ENCODE data around the gene FOXJ1.

The FOXJ1 gene

DNA sequence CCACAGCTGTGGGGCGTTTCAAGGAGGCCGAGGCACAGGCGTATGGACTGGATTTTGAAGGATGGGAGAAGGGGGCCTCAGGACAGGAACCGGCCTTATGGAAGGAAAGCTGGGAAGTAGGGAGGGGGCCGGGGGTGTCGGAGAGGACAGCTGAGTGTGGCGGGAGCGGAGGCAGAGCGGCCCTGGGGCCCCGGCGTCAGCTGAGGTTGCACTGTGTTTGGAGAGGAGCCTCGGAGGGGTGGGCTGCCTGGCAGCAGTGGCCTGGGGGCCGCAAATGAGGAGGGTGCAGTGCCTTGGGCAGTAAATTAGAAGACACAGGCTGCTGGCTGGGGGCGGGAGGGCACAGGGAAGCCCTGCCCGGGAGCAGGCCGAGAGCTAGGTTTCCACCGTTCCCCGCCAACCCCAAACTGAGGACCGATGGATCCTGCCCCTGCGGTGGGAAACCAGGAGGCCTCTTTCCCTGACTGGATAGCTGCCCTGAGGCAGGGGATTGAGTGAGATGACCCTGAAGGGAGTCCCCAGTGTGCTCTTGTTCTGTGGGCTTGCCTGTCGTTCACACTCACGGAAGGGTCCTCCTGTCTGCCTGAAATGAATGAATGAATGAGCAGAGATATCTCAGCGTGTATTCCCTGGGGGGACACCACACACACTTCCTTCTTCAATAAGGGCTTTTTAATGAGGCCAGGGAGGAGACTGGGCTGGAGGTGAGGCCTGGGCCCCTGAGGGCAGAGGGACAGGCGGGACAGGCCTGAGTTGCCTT, 18.4 kb downstream of the FOXJ1 start:
- no peak for DNase-seq

DNA sequence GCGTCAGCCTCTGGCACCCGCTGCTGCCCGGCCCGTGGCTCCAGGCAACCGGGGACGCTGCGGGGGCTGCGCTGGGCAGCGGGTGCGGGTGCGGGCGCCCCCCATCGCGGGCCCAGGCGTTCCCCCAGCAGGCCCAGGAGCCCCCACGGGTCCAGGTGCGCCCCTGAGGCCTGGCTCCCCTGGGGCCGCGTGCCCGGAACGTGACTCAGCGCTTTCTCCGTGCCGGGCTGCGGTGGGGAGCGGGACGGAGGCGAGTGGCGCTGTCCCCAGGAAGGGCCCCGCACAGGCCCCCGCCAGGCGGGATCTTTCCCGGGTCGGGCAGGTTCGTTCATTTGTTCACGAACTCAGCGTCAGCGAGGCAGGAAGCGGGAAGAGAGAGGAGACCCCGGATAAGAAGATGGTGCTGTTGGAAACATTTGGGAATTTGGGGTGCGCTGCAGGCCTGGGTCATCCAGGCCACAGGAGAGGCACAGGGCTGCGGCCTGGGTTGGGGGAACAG, 19.1 kb downstream of the FOXJ1 start:
- DNase-seq: no peak

DNA sequence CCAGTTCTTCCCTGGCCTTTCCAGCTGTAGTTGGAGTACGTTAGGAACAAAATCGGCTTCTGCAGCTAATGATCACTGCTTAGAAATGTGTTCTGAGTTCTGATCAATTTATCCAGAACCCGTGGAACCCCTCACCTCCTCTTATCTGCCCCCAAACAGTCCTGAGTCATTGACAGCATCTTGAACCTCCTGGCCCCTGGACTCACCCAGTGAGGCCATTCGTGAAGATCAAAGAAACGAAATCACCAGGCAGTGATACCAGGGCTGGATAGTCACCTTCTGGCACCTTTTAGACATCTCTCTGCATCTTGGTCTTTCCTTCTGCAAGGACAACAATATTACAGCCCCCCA, 20.4 kb downstream of the FOXJ1 start:
- DNase-seq: no peak

DNA sequence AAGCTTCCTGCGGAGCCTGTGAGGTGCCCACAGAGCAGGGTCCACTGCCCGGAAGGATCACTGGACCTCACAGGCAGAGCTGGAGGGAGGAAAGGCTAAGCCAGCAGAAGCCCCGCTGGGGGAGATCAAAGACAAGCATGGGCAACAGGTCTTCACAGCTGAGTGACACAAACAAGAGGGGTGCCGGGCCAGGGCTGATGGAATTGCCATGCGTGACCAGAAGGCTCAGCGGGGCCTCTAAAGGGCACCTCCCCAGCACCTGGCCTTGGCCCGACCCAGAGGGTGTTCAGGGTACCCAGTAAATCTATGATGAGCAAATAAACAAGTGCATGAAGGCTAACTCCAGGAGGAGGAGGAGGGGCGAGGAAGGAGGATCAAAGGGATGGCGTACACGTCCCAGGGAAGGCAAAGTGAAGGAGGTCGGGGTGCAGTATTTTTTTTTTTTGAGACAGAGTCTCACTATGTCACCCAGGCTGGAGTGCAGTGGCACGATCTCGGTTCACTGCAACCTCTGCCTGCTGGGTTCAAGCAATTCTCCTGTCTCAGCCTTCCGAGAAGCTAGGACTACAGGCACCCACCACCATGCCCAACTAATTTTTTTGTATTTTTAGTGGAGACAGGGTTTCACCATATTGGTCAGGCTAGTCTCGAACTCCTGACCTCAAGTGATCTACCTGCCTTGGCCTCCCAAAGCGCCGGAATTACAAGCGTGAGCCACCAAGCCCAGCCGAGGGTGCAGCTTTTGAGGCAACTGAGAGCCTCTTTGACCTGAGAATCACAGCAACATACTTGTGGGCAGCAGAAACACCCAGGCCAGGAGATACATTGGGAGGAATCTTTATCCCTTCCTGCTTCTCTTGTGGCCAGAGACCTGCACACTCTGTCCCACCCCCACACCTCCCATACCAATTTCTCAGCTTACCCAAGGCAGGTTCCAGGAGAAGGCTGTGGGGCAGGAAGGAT, 21.4 kb downstream of the FOXJ1 start:
- no peak for DNase-seq

DNA sequence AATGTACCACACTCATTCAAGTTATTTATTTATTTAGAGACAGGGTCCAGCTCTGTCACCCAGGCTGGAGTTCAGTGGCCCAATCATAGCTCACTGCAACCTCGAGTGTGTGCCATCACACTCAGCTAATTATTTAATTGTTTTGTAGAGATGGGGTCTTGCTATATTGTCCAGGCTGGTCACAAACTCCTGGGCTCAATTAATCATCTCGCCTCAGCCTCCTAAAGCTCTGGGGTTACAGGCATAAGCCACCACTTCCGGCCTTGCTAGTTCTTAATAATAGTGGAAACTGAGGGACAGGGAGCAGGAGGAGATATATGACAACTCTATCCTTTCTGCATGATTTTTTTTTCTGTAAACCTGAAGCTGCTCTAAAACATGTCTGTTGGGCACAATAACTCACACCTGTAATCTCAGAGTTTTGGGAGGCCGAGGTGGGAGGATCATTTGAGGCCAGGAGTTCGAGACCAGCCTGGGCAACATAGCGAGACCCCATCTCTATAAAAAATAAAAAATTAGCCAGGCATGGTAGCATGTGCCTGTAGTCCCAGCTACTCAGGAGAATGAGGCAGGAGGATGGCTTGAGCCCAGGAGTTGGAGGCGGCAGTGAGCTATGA, 25.8 kb downstream of the FOXJ1 start:
- no peak for DNase-seq

DNA sequence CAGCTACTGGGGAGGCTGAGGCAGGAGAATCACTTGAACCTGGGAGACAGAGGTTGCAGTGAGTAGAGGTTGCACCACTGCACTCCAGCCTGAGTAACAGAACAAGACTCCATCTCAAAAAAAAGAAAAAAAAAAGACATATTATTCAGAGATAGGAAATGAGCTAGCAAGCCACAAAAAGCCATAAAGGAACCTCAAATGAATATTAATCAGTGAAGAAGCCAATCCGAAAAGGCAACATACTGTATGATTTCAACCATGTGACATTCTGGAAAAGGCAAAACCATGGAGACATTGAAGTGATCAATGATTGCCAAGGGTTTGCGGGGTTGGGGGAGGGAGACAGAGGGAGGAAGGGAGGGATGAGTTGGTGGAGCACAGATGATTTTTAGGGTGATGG, 29.1 kb downstream of the FOXJ1 start:
- no peak for DNase-seq

DNA sequence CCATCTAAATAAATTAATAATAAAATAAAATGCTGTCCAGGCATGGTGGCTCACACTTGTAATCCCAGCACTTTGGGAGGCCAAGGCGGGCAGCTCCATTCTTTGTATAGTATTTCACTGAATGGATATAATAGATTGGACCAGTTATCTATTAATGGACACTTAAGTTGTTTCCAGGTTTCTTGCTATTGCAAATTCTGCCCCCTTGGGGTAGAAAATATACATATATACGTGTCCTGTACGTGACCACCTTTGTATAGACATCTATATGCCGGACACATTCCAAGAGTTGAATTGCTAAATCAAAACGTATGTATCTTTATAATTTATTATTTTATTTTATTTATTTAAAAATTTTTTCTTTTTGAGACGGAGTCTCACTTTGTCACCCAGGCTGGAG, 33.5 kb downstream of the FOXJ1 start:
- no peak for DNase-seq

DNA sequence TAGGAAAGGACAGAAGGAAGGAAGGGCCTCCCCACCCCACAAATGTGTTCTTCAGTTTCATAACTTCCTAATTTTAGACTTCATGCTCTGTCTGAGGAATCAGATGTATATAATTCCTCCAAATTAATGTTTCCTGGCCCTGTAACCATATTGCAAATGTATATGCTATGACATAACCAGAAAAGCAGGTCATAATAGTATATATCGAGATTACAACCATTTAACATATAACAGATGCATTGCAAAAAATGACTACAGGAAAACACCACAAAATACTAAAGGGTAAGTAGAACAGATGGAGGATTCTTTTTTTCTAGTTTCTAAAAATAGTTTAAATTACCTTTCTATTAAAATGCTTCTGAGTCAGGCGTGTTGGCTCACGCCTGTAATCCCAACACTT, 34.3 kb downstream of the FOXJ1 start:
- DNase-seq: no peak

DNA sequence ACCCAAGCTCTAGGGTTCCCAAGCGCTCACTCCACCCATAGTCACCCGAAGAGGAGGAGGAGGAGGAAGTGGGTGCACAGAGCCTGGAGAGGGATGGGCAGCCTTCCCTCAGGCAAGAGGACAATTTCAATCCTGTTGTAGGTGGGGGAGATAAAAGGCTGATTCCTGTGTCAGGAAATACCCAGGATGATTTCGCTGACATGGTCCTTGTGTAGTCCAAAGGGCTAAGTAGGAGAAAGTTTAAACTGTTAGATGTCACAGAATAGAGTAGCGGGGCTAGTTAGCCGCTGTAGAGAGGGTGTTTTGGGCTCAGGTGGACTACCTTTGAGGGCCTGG, 36.2 kb downstream of the FOXJ1 start:
- no peak for DNase-seq

DNA sequence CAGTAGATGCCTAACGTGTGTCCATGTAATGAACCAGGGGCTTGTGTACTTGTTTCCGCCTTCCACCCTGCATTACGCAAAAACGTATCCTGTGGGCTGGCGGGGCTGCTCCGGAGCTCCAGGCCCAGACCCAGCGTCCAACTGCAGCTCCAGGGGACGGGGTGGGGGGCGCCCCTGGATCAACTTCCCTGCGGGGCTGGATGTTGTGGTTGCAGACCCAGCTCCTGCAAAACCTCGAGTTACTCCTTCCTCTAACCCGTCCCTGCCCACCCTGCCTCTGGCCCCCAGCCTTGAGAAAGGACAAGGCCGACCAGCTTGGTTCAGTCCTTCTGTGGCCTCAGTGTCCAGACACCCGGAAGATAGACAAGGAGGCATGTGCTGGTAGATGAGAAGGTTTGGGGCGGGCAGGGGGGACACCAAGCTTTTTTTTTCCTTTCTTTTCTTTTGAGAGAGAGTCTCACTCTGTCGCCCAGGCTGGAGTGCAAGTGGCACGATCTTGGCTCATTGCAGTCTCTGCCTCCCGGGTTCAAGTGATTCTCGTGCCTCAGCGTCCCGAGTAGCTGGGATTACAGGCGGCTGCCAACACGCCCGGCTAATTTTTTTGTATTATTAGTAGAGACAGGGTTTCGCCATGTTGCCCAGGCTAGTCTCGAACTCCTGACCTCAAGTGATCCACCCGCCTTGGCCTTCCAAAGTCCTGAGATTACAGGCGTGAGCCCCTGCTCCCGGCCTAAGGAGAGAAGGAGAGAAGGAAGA, 36.7 kb downstream of the FOXJ1 start:
- no peak for DNase-seq

DNA sequence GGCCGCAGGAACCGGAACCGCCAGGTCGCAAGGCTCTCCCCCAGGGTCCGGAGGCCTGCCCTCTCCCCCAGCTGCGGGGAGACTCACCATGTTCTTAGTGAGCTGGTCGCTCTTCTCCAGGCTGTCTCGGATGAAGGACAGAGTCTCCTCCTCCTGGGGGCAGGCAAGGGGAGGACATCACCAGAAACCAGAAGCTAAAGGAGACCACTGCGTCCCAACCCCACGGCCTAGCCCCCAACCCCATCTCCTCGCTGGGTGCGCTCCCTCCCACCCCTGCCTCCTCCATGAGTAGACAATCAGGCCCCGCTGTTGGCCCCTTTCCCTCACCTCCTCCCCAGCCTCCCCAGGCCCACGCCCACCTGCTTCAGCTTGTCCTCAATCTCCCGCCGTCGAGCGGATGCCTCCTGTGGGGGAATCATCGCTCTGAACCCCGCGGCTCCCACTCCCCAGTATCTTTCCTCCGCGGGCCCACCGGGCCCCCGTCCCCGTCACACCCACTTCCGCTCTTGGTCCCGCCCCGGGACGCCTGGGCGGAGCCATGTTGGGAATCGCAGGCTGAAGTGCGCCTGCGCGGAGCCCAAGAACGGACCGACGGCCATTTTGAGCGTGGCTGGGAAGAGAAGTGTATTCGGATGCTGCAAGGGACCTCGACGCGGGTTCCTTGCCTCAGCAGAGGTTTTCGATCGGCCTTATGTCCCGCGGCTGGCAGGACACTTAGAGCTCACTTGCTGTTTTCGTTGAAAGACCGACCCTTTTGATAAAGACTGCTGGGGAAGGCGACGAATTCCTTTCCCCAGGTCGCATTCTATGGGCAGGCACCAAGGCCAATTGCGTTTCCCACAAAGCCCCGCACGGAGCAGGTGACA, 37.5 kb downstream of the FOXJ1 start, which contains the start of gene EXOC7:
TSS of gene EXOC7 (minus strand) at position 514 of the 866 bp plus-strand sequence. CDS start at position 419, 95 bp downstream.
- DNase-seq: peak; percentile 90

DNA sequence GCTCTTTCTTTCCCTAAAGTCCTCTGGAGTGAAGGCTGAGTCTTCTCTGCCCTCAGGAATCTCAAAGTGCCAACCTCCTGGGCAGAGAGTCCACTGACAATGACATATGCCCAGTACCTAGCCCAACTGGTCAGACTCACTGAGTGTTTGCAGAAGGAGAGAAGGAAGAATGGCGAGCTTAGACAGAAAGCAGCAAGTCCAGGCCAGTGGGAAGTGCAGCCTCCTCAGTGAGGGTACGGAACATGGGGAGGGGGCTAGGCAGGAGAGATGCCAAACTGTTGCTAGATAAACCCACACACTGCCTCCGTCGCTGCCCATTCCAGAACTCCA, 38.1 kb downstream of the FOXJ1 start:
- DNase-seq: no peak

DNA sequence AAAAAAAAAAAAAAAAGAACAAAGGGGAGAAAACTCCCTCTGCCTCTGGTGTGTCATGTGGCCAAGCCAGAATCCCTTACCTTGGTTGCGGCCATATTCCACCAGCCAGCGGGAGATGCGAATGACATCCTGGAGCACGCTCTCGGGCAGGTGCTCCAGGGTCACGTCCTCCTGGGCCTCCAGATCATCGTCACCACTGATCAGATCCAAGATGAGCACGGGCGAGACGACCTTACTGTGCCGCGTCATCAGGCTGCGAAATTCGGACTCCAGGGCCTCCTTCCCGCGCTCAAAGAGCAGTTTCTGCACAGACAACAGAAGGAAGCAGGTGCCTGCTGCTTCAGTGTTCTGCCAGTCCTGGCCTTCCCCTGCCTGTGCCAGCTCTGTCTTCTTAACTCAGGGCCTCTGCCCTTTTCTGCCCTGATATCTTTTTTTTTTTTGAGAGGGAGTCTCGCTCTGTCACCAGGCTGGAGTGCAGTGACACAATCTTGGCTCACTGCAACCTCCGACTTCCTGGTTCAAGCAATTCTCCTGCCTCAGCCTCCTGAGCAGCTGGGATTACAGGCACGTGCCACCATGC, 43.2 kb downstream of the FOXJ1 start:
- no peak for DNase-seq

DNA sequence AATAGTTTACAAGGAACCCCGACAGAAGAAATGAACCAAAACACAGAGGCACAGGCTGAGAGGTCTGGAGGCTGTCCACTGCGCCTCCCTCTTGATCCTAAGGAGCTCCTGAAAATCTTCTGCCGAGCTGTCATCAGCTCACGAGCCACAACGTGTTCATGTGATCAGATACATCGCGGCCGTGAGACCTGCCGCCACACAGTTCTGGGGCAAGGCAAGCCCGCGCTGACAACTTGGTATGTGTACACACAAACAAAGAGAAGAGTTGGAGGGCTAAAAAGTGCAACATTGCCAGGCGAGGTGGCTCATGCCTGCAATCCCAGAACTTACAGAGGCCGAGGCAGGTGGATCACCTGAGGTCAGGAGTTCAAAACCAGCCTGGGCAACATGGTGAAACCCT, 45.1 kb downstream of the FOXJ1 start:
- no peak for DNase-seq

DNA sequence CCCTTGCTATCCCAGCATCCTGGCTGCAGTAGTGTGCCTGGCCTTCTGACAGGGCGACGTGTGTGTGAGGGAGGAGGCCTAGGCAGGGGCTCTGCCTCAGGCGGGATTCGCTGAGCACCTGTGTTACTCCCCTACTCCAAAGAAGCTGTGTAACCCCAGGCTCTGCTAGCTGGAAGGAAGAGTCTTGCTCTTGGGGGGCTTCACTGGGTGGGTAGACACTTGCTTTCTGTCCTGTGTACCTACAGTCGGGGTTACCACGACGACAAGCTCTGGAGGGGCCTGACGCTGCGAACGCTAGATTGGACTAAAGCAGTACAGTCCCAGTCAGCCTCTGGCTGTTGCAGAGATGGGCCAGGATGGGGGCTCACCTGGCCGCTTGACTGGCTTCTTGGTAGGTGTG, 47.0 kb downstream of the FOXJ1 start:
- no peak for DNase-seq

DNA sequence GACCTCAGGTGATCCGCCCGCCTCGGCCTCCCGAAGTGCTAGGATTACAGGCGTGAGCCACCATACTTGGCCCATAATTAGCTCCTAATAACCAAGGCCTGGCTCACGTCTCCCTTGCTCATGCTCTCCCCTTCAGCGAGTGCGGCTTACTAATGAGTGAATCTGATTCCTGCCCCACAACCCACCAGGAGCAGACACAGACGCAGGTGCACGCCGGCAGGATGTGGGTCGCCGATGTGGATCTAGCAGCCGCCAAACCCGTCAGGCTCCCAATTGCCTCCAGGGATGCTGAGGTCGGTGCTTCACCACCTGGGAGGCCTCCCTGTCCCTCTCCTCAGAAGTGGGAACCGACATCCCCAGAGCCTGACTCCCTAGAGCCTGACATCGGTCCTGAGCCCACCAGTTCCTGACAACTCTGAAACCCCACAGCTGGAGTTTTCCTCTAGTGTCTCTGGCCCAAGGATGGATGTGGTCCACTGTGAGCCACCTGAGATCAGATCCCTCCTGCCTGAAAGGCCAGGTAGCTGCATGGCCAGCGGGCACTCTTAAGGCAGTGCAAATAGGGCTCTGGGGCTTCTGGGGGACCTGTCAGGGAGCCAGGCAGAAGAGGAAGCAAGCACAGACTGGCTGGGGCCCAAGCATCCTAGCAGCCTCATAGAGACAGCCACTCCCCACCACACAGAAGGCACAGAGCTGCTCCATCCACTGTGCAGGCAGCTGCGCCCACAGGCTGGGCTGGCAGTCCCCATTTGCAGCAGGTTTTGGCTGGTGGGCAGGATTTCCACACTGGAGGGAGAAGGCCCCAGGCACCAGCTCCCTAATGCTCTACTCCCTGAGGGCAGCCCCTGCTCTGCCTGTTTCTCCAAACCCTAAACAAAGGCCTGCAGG, 48.3 kb downstream of the FOXJ1 start:
- DNase-seq: no peak

DNA sequence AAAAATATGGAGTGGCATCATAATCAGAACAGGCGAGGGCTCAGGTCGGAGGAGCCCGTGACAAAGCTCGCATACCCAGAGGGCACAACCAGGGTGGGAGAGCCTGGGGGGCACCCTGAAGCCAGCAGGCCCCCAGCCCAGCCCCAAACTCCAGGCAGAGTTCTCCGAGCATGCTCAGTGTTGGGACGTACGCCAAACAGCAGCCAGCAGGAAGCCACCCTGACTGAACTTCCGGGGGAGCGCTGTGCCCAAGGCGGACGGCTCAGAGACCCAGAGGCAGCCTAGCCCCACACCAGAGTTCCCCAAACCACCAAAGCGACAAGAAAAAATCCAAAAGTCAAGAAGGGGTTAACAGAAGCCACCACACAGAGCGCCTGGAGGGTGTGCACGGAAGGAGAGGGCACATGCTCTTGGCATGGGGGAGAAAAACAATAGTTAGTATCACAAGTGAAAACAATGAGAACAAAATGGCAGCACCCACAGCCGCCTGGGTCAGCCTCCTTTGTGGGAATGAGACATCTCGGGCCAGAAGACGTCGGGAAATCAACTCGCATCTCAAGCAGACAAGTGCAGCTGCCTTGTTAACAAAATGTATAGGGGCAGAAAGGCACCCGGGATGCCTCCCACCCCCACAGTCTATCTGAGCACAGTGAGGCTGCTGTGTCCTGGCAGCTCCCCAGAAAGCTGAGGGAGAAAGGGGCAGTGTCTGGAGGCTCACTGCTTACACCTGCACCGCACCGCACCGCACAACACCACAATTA, 49.3 kb downstream of the FOXJ1 start:
- no peak for DNase-seq

DNA sequence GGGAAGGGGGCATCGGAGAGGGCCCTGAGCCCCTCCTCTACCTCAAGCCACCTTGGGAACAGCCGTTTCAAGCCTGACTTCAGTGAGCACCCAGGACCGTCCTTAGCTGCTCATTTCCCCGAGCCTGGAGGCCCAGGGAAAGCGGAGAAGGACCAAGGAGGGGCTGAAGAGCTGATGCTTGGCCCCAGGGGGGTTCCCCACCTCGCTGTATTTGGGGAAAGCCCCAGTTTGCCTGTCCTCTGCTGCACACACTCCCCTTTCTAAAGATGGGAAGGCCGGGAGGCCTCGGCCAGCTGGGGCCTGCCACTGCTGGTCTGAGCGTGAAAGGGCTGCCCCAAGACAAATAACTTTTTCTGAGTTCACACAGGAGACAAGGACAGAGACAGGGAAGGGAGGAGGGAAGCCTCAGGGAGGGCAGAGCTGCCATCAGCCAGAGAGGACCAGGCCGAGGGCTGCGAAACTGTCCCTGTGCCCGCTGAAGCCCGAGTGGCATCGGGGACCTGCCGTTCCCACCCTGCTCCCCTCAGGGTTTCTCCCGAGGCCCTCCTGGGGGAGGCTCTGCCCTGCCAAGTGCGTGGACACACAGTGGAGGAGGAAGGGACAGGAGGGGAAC, 50.4 kb downstream of the FOXJ1 start:
- no peak for DNase-seq
